NT2/D1 (cell line): ENCODE results near the gene DCTN3.
A peak's percentile ranks its signal among the peaks of the same experiment; 100 is the strongest.

Experiments
- DNase-seq: peaks from one replicate; pipeline ENCODE4 v3.0.0-alpha.2; 2011; ENCODE audit warnings: low read depth, low spot score
- H3K27me3 ChIP-seq: 2 replicates; pipeline ENCODE4 v1.6.0; 2011; ENCODE audit warnings: mild to moderate bottlenecking; ENCODE audit not compliant: insufficient read length, insufficient read depth
- H3K36me3 ChIP-seq: 2 replicates; pipeline ENCODE4 v1.6.1; 2011; ENCODE audit warnings: mild to moderate bottlenecking, low read length, mixed read lengths; ENCODE audit not compliant: insufficient read depth, insufficient read length
- H3K4me1 ChIP-seq: 2 replicates; pipeline ENCODE4 v1.5.1; 2011; ENCODE audit not compliant: insufficient read depth, insufficient read length
- H3K4me3 ChIP-seq: 2 replicates; pipeline ENCODE4 v1.5.1; 2011; ENCODE audit warnings: low read depth; ENCODE audit not compliant: insufficient read length
- H3K9ac ChIP-seq: 2 replicates; pipeline ENCODE4 v1.6.0; 2011; ENCODE audit warnings: low read depth; ENCODE audit not compliant: insufficient read length
- H3K9me3 ChIP-seq: 2 replicates; pipeline ENCODE4 v1.5.1; 2011; ENCODE audit warnings: mild to moderate bottlenecking, low read length; ENCODE audit not compliant: insufficient read depth
- SUZ12 ChIP-seq: IDR thresholded peaks from 2 replicates; pipeline ENCODE4 v1.6.1; 2011; ENCODE audit not compliant: insufficient read length, insufficient read depth; ENCODE audit errors: extremely low read depth
- YY1 ChIP-seq: IDR thresholded peaks from 2 replicates; pipeline ENCODE4 v1.6.1; 2011; ENCODE audit not compliant: insufficient read length, insufficient read depth
- ZNF274 ChIP-seq: IDR thresholded peaks from 2 replicates; pipeline ENCODE4 v1.6.1; 2011; ENCODE audit warnings: mild to moderate bottlenecking, low read depth, low read length

Gene DCTN3

DNA sequence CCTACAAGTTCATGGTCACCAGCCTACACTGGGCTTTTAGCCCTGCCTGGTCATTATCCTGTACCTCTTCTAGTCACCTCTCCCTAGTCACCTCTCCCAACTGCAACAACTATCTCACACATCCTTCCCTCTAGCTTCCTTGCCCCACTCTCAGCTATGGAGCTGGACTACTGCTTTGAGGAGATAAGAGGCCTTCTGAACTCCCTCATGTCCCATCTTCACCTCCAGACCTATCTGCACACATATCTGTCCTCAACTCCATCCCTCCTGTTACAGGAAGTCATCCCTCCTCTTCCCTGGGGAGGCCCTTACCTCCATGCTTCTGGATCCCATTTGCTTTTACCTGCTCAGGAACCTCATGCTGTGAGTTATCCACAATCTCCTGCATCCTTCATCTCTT lies 14.1 kb downstream of the DCTN3 start:
- Histone ChIP-seq H3K9me3 (no peaks in the 10 kb centered on the region), H3K4me3 (no peak overlapping the region), H3K9ac (no peak overlapping the region), H3K27me3 (no peaks in the 10 kb centered on the region), H3K36me3 (peaks cover 18% of the 10 kb centered on the region), H3K4me1 (peaks cover 26% of the 10 kb centered on the region)
- no peak for DNase-seq
- TF ChIP-seq YY1 (no peak), SUZ12 (no peak), ZNF274 (no peak)

DNA sequence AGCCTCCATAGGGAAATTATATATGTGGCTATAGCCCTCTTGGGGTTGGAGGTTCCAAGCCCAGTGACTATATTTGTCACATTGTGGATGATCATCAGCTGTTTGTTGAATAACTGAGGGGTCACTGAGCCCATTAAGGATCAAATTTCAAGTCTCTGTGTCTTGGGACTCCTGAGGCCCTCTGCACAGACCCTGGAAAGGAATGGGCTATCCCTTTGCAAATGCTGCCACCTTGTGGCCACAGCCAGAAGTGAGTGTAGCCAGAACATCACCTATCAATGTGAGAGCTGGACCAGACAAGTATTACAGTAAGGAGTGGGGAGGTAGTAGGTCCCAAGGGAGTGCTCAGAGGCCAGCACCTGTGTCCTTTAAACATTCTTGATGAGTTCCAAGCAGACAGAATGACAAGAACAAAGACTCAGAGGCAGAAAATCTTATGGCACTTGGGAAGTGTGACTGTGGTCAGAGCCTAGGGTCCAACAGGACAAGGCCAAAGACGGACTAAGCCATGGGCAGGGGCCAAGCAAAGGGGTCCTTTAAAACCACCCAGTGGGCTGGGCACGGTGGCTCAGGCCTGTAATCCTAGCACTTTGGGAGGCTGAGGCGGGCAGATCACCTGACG lies 16.6 kb downstream of the DCTN3 start:
- Histone ChIP-seq H3K27me3 (no peaks in the 10 kb centered on the region), H3K9ac (no peak overlapping the region), H3K36me3 (no peaks in the 10 kb centered on the region), H3K4me3 (no peak overlapping the region), H3K4me1 (peaks cover 15% of the 10 kb centered on the region), H3K9me3 (no peaks in the 10 kb centered on the region)
- TF ChIP-seq ZNF274 (no peak), YY1 (no peak)
- peak; percentile 68 for DNase-seq

DNA sequence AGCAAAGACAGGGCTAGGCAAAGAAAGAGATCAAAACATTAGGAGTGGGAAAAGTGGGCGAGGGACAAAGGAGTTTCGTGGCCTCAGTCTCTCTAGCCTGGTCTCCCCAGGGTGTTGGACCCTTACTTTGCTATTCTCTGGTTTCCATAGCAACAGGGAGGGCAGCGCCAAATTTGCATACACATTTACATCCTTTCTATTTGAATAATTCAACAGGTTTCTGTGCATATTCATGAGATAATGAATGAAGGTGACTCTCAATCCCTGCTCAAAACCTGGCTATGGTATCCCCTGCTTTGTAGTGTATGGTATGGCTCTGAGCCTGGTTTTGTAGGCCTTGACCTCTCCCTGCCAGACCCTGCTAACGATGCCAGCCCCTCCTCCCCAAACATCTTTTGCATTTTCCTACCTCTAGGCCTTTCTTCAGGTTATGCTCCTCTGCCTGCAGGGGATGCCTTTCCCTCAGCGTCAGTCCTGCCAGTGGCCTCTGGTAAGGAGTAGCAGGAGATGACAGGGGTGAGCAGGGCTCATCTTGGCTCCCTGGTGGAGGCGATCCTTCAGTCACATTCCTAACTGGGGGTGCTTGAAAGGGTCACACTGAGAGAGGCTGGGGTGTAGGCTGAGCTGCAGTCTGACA lies 18.2 kb downstream of the DCTN3 start:
- peaks cover 12% of the 10 kb centered on the region for H3K4me1 ChIP-seq
- no peak overlapping the region for H3K4me3 ChIP-seq
- no peaks in the 10 kb centered on the region for H3K9me3 ChIP-seq
- no peak for DNase-seq
- TF ChIP-seq ZNF274, result no peak
- no peak for TF ChIP-seq SUZ12
- no peak for TF ChIP-seq YY1
- no peaks in the 10 kb centered on the region for H3K36me3 ChIP-seq
- no peaks in the 10 kb centered on the region for H3K27me3 ChIP-seq
- H3K9ac ChIP-seq, result no peak overlapping the region

DNA sequence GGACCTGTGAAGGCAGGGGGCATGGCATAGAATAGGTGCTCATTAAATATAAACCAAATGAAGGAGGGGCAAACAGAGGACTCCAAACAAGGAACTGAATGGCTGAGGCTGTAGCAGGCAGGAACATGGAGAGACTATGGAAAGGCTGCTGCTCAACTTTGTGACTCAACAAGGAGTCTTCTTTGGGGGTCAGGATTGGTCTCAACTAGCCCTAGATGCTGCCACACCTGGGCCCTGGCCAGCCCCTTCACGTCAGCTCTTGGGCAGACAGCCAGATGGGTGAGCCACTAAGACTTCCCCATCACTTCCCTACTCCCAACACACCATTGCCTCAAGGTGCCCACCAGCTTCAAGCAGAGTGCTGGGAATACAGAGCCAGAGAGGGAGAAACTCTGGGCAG lies 19.4 kb downstream of the DCTN3 start:
- Histone ChIP-seq H3K36me3 (no peaks in the 10 kb centered on the region), H3K4me3 (no peak overlapping the region), H3K4me1 (peaks cover 12% of the 10 kb centered on the region), H3K27me3 (no peaks in the 10 kb centered on the region), H3K9ac (no peak overlapping the region), H3K9me3 (no peaks in the 10 kb centered on the region)
- DNase-seq, result no peak
- TF ChIP-seq ZNF274 (no peak), YY1 (no peak)

DNA sequence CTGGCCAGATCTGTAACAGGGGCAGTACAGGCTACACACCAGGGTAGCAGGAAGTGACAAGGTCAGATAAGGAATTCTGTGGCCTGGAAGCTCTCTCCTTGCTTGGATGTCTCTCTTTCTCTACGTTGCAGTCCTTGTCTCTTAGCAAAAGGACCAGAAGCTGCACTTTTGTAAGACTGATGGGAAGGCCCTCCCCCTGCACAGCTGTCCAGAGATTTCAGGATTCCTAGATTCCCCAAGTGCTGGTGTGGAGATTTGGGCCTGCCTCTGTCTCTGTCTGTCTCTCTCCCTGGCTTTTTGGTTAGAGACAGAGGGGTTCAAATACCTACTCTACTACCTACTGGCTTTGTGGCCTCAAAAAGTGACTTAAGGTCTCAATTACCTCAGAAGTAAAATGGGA lies 20.7 kb downstream of the DCTN3 start:
- no peaks in the 10 kb centered on the region for H3K36me3 ChIP-seq
- H3K9me3 ChIP-seq, result no peaks in the 10 kb centered on the region
- H3K4me3 ChIP-seq, result no peak overlapping the region
- TF ChIP-seq ZNF274 (no peak), YY1 (no peak), SUZ12 (no peak)
- no peak for DNase-seq
- no peak overlapping the region for H3K9ac ChIP-seq
- H3K4me1 ChIP-seq, result peaks cover 12% of the 10 kb centered on the region
- no peaks in the 10 kb centered on the region for H3K27me3 ChIP-seq

DNA sequence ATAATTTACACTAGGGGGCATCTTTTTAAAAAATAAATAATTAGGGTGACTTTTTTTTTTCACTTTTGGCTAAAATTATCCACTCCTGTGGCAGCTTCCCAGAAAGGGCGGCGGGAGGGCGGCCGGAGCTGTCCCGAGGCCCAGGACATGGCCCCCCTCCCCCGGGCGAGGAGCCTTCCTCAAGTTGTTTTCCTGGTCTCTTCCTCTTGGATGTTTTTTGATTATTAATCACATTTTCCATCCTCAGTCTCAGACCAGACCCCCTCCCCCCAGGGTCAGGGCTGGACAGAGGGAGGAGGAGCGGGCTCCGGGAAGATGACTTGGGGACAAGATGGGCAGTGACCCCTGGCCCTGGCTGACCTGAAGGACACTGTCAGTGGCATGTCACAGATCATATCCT lies 26.1 kb downstream of the DCTN3 start:
- no peak overlapping the region for H3K4me3 ChIP-seq
- peaks cover 23% of the 10 kb centered on the region for H3K4me1 ChIP-seq
- TF ChIP-seq YY1 (no peak), SUZ12 (no peak), ZNF274 (no peak)
- no peaks in the 10 kb centered on the region for H3K36me3 ChIP-seq
- H3K9ac ChIP-seq, result no peak overlapping the region
- H3K9me3 ChIP-seq, result no peaks in the 10 kb centered on the region
- no peak for DNase-seq
- H3K27me3 ChIP-seq, result peaks cover 42% of the 10 kb centered on the region

DNA sequence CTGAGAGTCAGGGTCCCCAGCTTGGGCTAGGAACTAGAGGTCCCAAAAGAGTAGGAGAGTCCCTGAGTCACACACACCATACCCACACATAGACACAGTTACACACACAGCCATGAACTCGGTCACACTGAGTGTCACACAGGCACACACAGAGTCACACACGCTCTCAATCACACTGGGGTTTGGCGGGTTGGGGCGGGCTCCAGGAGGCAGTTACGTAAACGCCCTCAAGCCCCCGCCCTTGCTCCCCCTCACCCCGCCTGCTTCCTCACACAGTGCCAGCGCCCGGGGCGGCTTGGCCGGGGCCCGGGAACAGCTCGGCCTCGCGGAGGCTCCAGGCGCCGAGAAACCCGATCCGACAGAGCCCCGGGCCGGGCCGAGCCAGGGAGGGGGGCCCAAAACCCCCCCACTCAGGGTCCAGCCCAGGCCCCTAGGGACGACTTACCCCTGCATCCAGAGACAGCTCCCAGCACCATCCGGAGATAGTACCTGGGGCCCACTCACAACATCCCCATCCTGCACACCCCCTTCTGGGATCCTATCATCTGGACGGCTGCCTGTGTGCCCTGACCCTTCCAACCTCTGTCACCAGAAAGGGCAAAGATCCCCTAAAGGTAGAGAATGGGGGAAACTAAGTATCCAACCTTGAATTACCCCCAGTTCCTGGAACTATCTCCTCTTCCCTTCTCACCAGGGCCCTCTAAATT lies 27.2 kb downstream of the DCTN3 start:
- Histone ChIP-seq H3K4me3 (peak overlapping the region; percentile 3), H3K9me3 (no peaks in the 10 kb centered on the region), H3K4me1 (peaks cover 30% of the 10 kb centered on the region), H3K36me3 (no peaks in the 10 kb centered on the region), H3K27me3 (peaks cover 54% of the 10 kb centered on the region), H3K9ac (peak overlapping the region; percentile 53)
- TF ChIP-seq ZNF274 (no peak), YY1 (no peak), SUZ12 (no peak)
- no peak for DNase-seq
